K562 (cell line): ENCODE data around the gene GDF15. TPM values are rescaled to one million over a fixed set of nuclear protein-coding genes. Genes with fewer than 3 reads are reported as not detected.

Experiments used
- ATAC-seq: fragments of 200-7000 bp; cut with Tn5 transposase; 3 replicates; pipeline ENCODE4 v1.9.1; 2020; ENCODE audit warnings: moderate library complexity
- BruUV-seq: library from RNA; stranded (reverse); fragments of 400-500 nt; replicated peaks from 2 replicates; lab custom pipeline; 2021; lab: Mats Ljungman, UMichigan
- CTCF ChIA-PET: fragments of 300-600 bp; formaldehyde crosslinking; extraction: SDS; loops from one replicate; lab custom pipeline; 2021; ENCODE audit warnings: low intra/inter-chr PET ratio; lab: Yijun Ruan, JAX
- POLR2A ChIA-PET: fragments of 300-600, 350-650 bp; sonication (Branson Sonifier 250); formaldehyde crosslinking; extraction: SDS; loops from one replicate; lab custom pipeline; 2021; ENCODE audit warnings: antibody characterized with exemption, inconsistent platforms; lab: Yijun Ruan, JAX
- DNase-seq, 4 experiments: peaks; one replicate each; pipeline versions ENCODE4 v3.0.0 to v3.0.0-alpha.2; 2011 to 2018; ENCODE audit warnings: low spot score in 3 of 4, mixed read lengths in 3 of 4; ENCODE audit errors: extremely low read depth in 1 of 4
- FAIRE-seq: peaks from 2 replicates; lab custom pipeline; 2011; peaks lifted over from hg19 to GRCh38; lab: Jason Lieb, UNC
- H2AFZ ChIP-seq: 2 replicates; pipeline ENCODE4 v1.6.0; 2011; ENCODE audit warnings: low read depth, low read length, control low read depth, inconsistent platforms
- H3K27ac ChIP-seq: fragments of 200-600 bp; 3 replicates; pipeline ENCODE4 v1.8.0; 2011; ENCODE audit warnings: low read depth, mild to moderate bottlenecking, control low read depth, inconsistent platforms, low read length, moderate library complexity, mixed read lengths; ENCODE audit errors: extremely low read depth
- H3K27me3 ChIP-seq, 2 experiments: fragments of 300-600 bp in 1 of 2; 2 replicates in 1 of 2; 3 replicates in 1 of 2; pipeline versions ENCODE4 v1.6.0 to v1.8.0; 2011; ENCODE audit warnings: inconsistent platforms in 2 of 2, low read length in 2 of 2, mild to moderate bottlenecking in 1 of 2, mixed read lengths in 1 of 2, moderate library complexity in 1 of 2; ENCODE audit not compliant: control insufficient read depth in 2 of 2, insufficient read depth in 2 of 2
- H3K36me3 ChIP-seq: fragments of 300-600 bp; 3 replicates; pipeline ENCODE4 v1.8.0; 2011; ENCODE audit warnings: mild to moderate bottlenecking, low read length, inconsistent platforms; ENCODE audit not compliant: control insufficient read depth, insufficient read depth
- H3K4me1 ChIP-seq, 2 experiments: fragments of 200-600 bp in 1 of 2; replicated peaks in 1 of 2; 2 replicates in 1 of 2; 3 replicates in 1 of 2; pipeline versions ENCODE4 v1.5.1 to v1.8.0; 2011; ENCODE audit warnings: inconsistent platforms in 2 of 2, low read length in 2 of 2, mild to moderate bottlenecking in 1 of 2, mixed read lengths in 1 of 2, moderate library complexity in 1 of 2; ENCODE audit not compliant: control insufficient read depth in 2 of 2, insufficient read depth in 2 of 2
- H3K4me2 ChIP-seq: 2 replicates; pipeline ENCODE4 v1.6.1; 2011; ENCODE audit warnings: low read length, control low read depth, inconsistent platforms, mixed read lengths; ENCODE audit not compliant: insufficient read depth
- H3K4me3 ChIP-seq: fragments of 200-600 bp; sonication (generic), shearing (Covaris generic); 2 replicates; pipeline ENCODE4 v1.5.1; 2016; ENCODE audit warnings: control low read depth, inconsistent platforms
- H3K79me2 ChIP-seq: fragments of 200-600 bp; 3 replicates; pipeline ENCODE4 v1.8.0; 2011; ENCODE audit warnings: low read length, inconsistent platforms; ENCODE audit not compliant: control insufficient read depth, insufficient read depth
- H3K9ac ChIP-seq, 2 experiments: 2 replicates each; pipeline versions ENCODE4 v1.6.0 to v1.6.1; 2011; ENCODE audit warnings: low read depth in 2 of 2, low read length in 2 of 2, control low read depth in 1 of 2, inconsistent platforms in 1 of 2, mild to moderate bottlenecking in 1 of 2, mixed read lengths in 1 of 2; ENCODE audit not compliant: insufficient read depth in 1 of 2
- H3K9me1 ChIP-seq: one replicate; pipeline ENCODE4 v1.6.0; 2011; ENCODE audit warnings: inconsistent platforms, mild to moderate bottlenecking, low read length, moderate library complexity; ENCODE audit not compliant: control insufficient read depth, insufficient read depth
- H3K9me3 ChIP-seq: replicated peaks from 2 replicates; pipeline ENCODE4 v1.5.1; 2011; ENCODE audit warnings: low read depth, low read length, inconsistent platforms; ENCODE audit not compliant: control insufficient read depth, insufficient read depth
- H4K20me1 ChIP-seq: replicated peaks from 2 replicates; pipeline ENCODE4 v1.6.1; 2011; ENCODE audit warnings: low read length, inconsistent platforms, mixed read lengths; ENCODE audit not compliant: control insufficient read depth, insufficient read depth
- CBX5 ChIP-seq: IDR thresholded peaks from 2 replicates; pipeline ENCODE4 v1.6.1; 2014; ENCODE audit warnings: low read depth, borderline replicate concordance
- CREB1 ChIP-seq, 2 experiments: sonication (generic) in 1 of 2; formaldehyde crosslinking in 1 of 2; IDR thresholded peaks; 2 replicates each; pipeline versions ENCODE4 v1.6.1 to v1.8.0; 2012 to 2022; ENCODE audit warnings: inconsistent platforms in 1 of 2, mild to moderate bottlenecking in 1 of 2, missing genetic modification reagents in 1 of 2, moderate library complexity in 1 of 2
- DMBX1 ChIP-seq: fragments of 250-450 bp; sonication (Bioruptor Pico); IDR thresholded peaks from 2 replicates; pipeline ENCODE4 v1.8.0; 2022; ENCODE audit warnings: inconsistent platforms, mild to moderate bottlenecking, moderate library complexity, borderline replicate concordance
- FUS ChIP-seq: fragments of 200-400 bp; formaldehyde crosslinking; optimal IDR thresholded peaks from 2 replicates; pipeline ENCODE3; 2017; ENCODE audit warnings: low read depth, low read length
- GTF2F1 ChIP-seq: IDR thresholded peaks from 2 replicates; pipeline ENCODE4 v1.6.1; 2011; ENCODE audit warnings: low read depth, low read length, improper control_type of control experiment
- KLF13 ChIP-seq: fragments of 450-650 bp; IDR thresholded peaks from 2 replicates; pipeline ENCODE4 v1.6.1; 2016; ENCODE audit warnings: missing genetic modification characterization, low read depth, mild to moderate bottlenecking, missing compliant biosample characterization, moderate library complexity, borderline replicate concordance
- KLF6 ChIP-seq: fragments of 250-450 bp; sonication (Bioruptor Pico); IDR thresholded peaks from 2 replicates; pipeline ENCODE4 v1.4.0; 2020; ENCODE audit warnings: mild to moderate bottlenecking, moderate library complexity, borderline replicate concordance
- LEF1 ChIP-seq: fragments of 450-650 bp; IDR thresholded peaks from 2 replicates; pipeline ENCODE4 v1.6.1; 2016; ENCODE audit warnings: mild to moderate bottlenecking
- TBL1XR1 ChIP-seq, 2 experiments: IDR thresholded peaks; 2 replicates each; pipeline ENCODE4 v1.6.1; 2012; ENCODE audit warnings: improper control_type of control experiment in 2 of 2, low read length in 2 of 2, mild to moderate bottlenecking in 1 of 2
- WGBS: fragments of 100-300 bp; shearing (Covaris generic); methylation state at CpG from one replicate; pipeline ENCODE4 v1.1.6; 2016; ENCODE audit warnings: low coverage, mixed read lengths; ENCODE audit not compliant: insufficient coverage; ENCODE audit errors: missing lambda C conversion rate; 5-methylcytosine and 5-hydroxymethylcytosine counted together
- in situ Hi-C: fragments of 300-500 bp; cut with MboI; formaldehyde crosslinking; loops from 4 replicates; pipeline ENCODE4 v1.15.0; 2018; ENCODE audit warnings: inconsistent platforms, mixed read lengths
- intact Hi-C: fragments of 100-400 bp; cut with micrococcal nuclease; formaldehyde crosslinking; loops from 2 replicates; pipeline ENCODE4 v1.14.2; 2022
- polyA plus RNA-seq, 8 experiments: library from polyadenylated mRNA; depleted of rRNA in 4 of 8; stranded (reverse) in 5 of 8; unstranded in 3 of 8; fragments of >200 nt; fragmentation: Nextera tagmentation in 2 of 8; fragmentation: Illumina TruSeq in 1 of 8; extraction: Ambion mirVana in 2 of 8; extraction: Trizol in 1 of 8; gene quantifications; 2 replicates each; pipeline versions ENCODE4 v1.2.1 to v1.2.3, GENCODE V29; 2011 to 2014; ENCODE audit warnings: inconsistent platforms in 1 of 8, missing spikeins in 1 of 8
- total RNA-seq, 7 experiments: library from RNA; depleted of rRNA in 6 of 7; stranded (reverse); fragments of >200 nt in 6 of 7; fragmentation: Illumina TruSeq in 2 of 7; extraction: Trizol in 2 of 7; gene quantifications; 2 replicates each; pipeline versions ENCODE4 v1.2.1 to v1.2.3, GENCODE V29; 2011 to 2021; ENCODE audit warnings: low replicate concordance in 1 of 7
- TF ChIP-seq, protein P1 (sequence below): fragments of 450-650 bp; IDR thresholded peaks from 2 replicates; pipeline ENCODE4 v1.6.1; 2016; ENCODE audit warnings: mild to moderate bottlenecking, moderate library complexity

GDF15 gene
- total and polyA plus RNA-seq, 9 of the 15 experiments (the other 6 are each of a cell fraction or from before 2014, with no cell fraction given) = 2.3 to 82.4 (median 12.5) TPM

- peaks cover 10% of the 10 kb centered on the region; the same call in 2 of the 3 replicates for H3K79me2 ChIP-seq
- H4K20me1 ChIP-seq = no peaks in the 10 kb centered on the region
- intact Hi-C loops (loop anchor here (2.0 kb wide), 1 partner anchor 22 kb away; the partner anchor contains the start of gene GDF15), in situ Hi-C loops (no loop called here)
- no peaks in the 10 kb centered on the region for H3K9me1 ChIP-seq
- H3K4me2 ChIP-seq = peak overlapping the region; percentile 63
- H3K4me3 ChIP-seq = no peak overlapping the region; the same call in 1 of the 2 replicates
- ChIA-PET POLR2A (interaction anchor here (0.7 to 13.9 kb wide), 6 partner anchors 8 to 86 kb away, joined by 3 to 207 read pairs (median 4); partner anchors contain the start of gene GDF15), CTCF (no interaction called here)
- peak overlapping the region; percentile 99 for H3K27ac ChIP-seq
- FAIRE-seq (peak; percentile 94), DNase-seq (peak; percentile 56 to 95 (median 77)), ATAC-seq (peak; percentile 83)
- WGBS = 0% methylated on average over 8 of the region's 15 CpGs
- no peaks in the 10 kb centered on the region for H3K27me3 ChIP-seq
- H3K9me3 ChIP-seq = no peaks in the 10 kb centered on the region
- peaks cover 49 to 59% of the 10 kb centered on the region in 2 experiments for H3K4me1 ChIP-seq
- TSS peak; percentile 56 for BruUV-seq
- peak overlapping the region; percentile 86 to 92 for H3K9ac ChIP-seq
- H3K36me3 ChIP-seq = peaks cover 69% of the 10 kb centered on the region; the same call in 2 of the 3 replicates
- peak overlapping the region; percentile 61; the same call in 1 of the 2 replicates for H2AFZ ChIP-seq
- peak; percentile 72; the same call in 1 of the 2 replicates for TF ChIP-seq KLF6 (CRISPR knock-in tag)
- TF ChIP-seq CREB1 (IDR thresholded peaks at IDR 0.05) = peak; percentile 85
- no peak for TF ChIP-seq CREB1 (CRISPR knock-in tag; IDR thresholded peaks at IDR 0.05)
- no peak for TF ChIP-seq CBX5
- peak in 1 of 2 experiments; percentile 87; a peak in 2 of 4 replicates for TF ChIP-seq TBL1XR1 (IDR thresholded peaks at IDR 0.05; ENCODE audit: low read length in 2 of 2)
- TF ChIP-seq DMBX1 (CRISPR knock-in tag) = peak; percentile 95
- no peak for TF ChIP-seq KLF13 (tag)
- TF ChIP-seq LEF1 = peak; percentile 78
- no peak for TF ChIP-seq GTF2F1
- TF ChIP-seq, protein P1, sequence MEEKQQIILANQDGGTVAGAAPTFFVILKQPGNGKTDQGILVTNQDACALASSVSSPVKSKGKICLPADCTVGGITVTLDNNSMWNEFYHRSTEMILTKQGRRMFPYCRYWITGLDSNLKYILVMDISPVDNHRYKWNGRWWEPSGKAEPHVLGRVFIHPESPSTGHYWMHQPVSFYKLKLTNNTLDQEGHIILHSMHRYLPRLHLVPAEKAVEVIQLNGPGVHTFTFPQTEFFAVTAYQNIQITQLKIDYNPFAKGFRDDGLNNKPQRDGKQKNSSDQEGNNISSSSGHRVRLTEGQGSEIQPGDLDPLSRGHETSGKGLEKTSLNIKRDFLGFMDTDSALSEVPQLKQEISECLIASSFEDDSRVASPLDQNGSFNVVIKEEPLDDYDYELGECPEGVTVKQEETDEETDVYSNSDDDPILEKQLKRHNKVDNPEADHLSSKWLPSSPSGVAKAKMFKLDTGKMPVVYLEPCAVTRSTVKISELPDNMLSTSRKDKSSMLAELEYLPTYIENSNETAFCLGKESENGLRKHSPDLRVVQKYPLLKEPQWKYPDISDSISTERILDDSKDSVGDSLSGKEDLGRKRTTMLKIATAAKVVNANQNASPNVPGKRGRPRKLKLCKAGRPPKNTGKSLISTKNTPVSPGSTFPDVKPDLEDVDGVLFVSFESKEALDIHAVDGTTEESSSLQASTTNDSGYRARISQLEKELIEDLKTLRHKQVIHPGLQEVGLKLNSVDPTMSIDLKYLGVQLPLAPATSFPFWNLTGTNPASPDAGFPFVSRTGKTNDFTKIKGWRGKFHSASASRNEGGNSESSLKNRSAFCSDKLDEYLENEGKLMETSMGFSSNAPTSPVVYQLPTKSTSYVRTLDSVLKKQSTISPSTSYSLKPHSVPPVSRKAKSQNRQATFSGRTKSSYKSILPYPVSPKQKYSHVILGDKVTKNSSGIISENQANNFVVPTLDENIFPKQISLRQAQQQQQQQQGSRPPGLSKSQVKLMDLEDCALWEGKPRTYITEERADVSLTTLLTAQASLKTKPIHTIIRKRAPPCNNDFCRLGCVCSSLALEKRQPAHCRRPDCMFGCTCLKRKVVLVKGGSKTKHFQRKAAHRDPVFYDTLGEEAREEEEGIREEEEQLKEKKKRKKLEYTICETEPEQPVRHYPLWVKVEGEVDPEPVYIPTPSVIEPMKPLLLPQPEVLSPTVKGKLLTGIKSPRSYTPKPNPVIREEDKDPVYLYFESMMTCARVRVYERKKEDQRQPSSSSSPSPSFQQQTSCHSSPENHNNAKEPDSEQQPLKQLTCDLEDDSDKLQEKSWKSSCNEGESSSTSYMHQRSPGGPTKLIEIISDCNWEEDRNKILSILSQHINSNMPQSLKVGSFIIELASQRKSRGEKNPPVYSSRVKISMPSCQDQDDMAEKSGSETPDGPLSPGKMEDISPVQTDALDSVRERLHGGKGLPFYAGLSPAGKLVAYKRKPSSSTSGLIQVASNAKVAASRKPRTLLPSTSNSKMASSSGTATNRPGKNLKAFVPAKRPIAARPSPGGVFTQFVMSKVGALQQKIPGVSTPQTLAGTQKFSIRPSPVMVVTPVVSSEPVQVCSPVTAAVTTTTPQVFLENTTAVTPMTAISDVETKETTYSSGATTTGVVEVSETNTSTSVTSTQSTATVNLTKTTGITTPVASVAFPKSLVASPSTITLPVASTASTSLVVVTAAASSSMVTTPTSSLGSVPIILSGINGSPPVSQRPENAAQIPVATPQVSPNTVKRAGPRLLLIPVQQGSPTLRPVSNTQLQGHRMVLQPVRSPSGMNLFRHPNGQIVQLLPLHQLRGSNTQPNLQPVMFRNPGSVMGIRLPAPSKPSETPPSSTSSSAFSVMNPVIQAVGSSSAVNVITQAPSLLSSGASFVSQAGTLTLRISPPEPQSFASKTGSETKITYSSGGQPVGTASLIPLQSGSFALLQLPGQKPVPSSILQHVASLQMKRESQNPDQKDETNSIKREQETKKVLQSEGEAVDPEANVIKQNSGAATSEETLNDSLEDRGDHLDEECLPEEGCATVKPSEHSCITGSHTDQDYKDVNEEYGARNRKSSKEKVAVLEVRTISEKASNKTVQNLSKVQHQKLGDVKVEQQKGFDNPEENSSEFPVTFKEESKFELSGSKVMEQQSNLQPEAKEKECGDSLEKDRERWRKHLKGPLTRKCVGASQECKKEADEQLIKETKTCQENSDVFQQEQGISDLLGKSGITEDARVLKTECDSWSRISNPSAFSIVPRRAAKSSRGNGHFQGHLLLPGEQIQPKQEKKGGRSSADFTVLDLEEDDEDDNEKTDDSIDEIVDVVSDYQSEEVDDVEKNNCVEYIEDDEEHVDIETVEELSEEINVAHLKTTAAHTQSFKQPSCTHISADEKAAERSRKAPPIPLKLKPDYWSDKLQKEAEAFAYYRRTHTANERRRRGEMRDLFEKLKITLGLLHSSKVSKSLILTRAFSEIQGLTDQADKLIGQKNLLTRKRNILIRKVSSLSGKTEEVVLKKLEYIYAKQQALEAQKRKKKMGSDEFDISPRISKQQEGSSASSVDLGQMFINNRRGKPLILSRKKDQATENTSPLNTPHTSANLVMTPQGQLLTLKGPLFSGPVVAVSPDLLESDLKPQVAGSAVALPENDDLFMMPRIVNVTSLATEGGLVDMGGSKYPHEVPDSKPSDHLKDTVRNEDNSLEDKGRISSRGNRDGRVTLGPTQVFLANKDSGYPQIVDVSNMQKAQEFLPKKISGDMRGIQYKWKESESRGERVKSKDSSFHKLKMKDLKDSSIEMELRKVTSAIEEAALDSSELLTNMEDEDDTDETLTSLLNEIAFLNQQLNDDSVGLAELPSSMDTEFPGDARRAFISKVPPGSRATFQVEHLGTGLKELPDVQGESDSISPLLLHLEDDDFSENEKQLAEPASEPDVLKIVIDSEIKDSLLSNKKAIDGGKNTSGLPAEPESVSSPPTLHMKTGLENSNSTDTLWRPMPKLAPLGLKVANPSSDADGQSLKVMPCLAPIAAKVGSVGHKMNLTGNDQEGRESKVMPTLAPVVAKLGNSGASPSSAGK = peak; percentile 45
- TF ChIP-seq FUS = no peak
Observed at GRCh38 chr19:18364826-18365528, 21.0 kb upstream of the GDF15 start.
